H9 (cell line): ENCODE results near the gene FAHD2A. TPM values are rescaled to one million over a fixed set of nuclear protein-coding genes. Genes with fewer than 3 reads are reported as not detected.

ENCODE experiments used
- DNase-seq: peaks from one replicate; pipeline ENCODE4 v3.0.0-alpha.2; 2017
- H2AFZ ChIP-seq: one replicate; pipeline ENCODE4 v1.6.1; 2013; ENCODE audit warnings: mild to moderate bottlenecking, low read length, control low read depth, moderate library complexity
- H2AK5ac ChIP-seq: 2 replicates; pipeline ENCODE4 v1.6.1; 2013; ENCODE audit warnings: low read length, control low read depth, mixed read lengths; ENCODE audit not compliant: insufficient read length
- H2BK120ac ChIP-seq: one replicate; pipeline ENCODE4 v1.6.1; 2013; ENCODE audit warnings: low read depth, mild to moderate bottlenecking, low read length, control low read depth, inconsistent platforms; ENCODE audit not compliant: poor library complexity, severe bottlenecking
- H2BK12ac ChIP-seq: 2 replicates; pipeline ENCODE4 v1.6.1; 2013; ENCODE audit warnings: low read length, control low read depth, mixed read lengths, low read depth; ENCODE audit not compliant: insufficient read length
- H2BK15ac ChIP-seq: 2 replicates; pipeline ENCODE4 v1.6.1; 2013; ENCODE audit warnings: low read depth, low read length, control low read depth
- H2BK20ac ChIP-seq: one replicate; pipeline ENCODE4 v1.6.1; 2013; ENCODE audit warnings: low read depth, mild to moderate bottlenecking, low read length, control low read depth, inconsistent platforms; ENCODE audit not compliant: poor library complexity, severe bottlenecking
- H2BK5ac ChIP-seq: 2 replicates; pipeline ENCODE4 v1.6.1; 2013; ENCODE audit warnings: low read length, control low read depth, mixed read lengths; ENCODE audit not compliant: insufficient read length
- H3K14ac ChIP-seq: 2 replicates; pipeline ENCODE4 v1.6.1; 2013; ENCODE audit warnings: low read length, control low read depth; ENCODE audit not compliant: insufficient read depth
- H3K18ac ChIP-seq: 2 replicates; pipeline ENCODE4 v1.6.1; 2013; ENCODE audit warnings: low read depth, mild to moderate bottlenecking, mixed read lengths, low read length, control low read depth; ENCODE audit not compliant: insufficient read length
- H3K23ac ChIP-seq: 2 replicates; pipeline ENCODE4 v1.6.1; 2013; ENCODE audit warnings: low read length, control low read depth, mixed read lengths, low read depth; ENCODE audit not compliant: insufficient read length
- H3K23me2 ChIP-seq: 2 replicates; pipeline ENCODE4 v1.6.1; 2013; ENCODE audit warnings: low read depth, mild to moderate bottlenecking, mixed read lengths, low read length, control low read depth; ENCODE audit not compliant: insufficient read length, poor library complexity, severe bottlenecking
- H3K27ac ChIP-seq: 2 replicates; pipeline ENCODE4 v1.5.1; 2013; ENCODE audit warnings: low read length, control low read depth, mixed read lengths, low read depth; ENCODE audit not compliant: insufficient read length
- H3K27me3 ChIP-seq: 2 replicates; pipeline ENCODE4 v1.6.1; 2013; ENCODE audit warnings: low read length, control low read depth, inconsistent platforms; ENCODE audit not compliant: insufficient read depth
- H3K4ac ChIP-seq: 2 replicates; pipeline ENCODE4 v1.6.1; 2013; ENCODE audit warnings: low read depth, mild to moderate bottlenecking, control low read depth, inconsistent platforms, low read length, moderate library complexity
- H3K4me1 ChIP-seq: 2 replicates; pipeline ENCODE4 v1.6.1; 2013; ENCODE audit warnings: low read length, control low read depth, inconsistent platforms; ENCODE audit not compliant: insufficient read depth
- H3K4me2 ChIP-seq: 2 replicates; pipeline ENCODE4 v1.6.1; 2013; ENCODE audit warnings: low read length, control low read depth, mixed read lengths; ENCODE audit not compliant: insufficient read length, insufficient read depth
- H3K56ac ChIP-seq: 2 replicates; pipeline ENCODE4 v1.6.1; 2013; ENCODE audit warnings: low read depth, mild to moderate bottlenecking, mixed read lengths, low read length, control low read depth; ENCODE audit not compliant: insufficient read length
- H3K79me1 ChIP-seq: 2 replicates; pipeline ENCODE4 v1.6.1; 2013; ENCODE audit warnings: low read depth, mild to moderate bottlenecking, moderate library complexity, low read length, control low read depth, inconsistent platforms; ENCODE audit not compliant: insufficient read depth, poor library complexity, severe bottlenecking
- H3K79me2 ChIP-seq: 2 replicates; pipeline ENCODE4 v1.6.1; 2013; ENCODE audit warnings: low read length, control low read depth, inconsistent platforms; ENCODE audit not compliant: insufficient read depth
- H3K9ac ChIP-seq: 2 replicates; pipeline ENCODE4 v1.6.1; 2013; ENCODE audit warnings: low read length, control low read depth, mixed read lengths; ENCODE audit not compliant: insufficient read length; ENCODE audit errors: extremely low read depth
- H3K9me3 ChIP-seq: one replicate; pipeline ENCODE4 v1.6.1; 2013; ENCODE audit warnings: low read depth, low read length, inconsistent platforms; ENCODE audit not compliant: control insufficient read depth
- H3T11ph ChIP-seq: one replicate; pipeline ENCODE4 v1.6.1; 2013; ENCODE audit warnings: mild to moderate bottlenecking, low read length, control low read depth, inconsistent platforms
- H4K20me1 ChIP-seq: one replicate; pipeline ENCODE4 v1.6.1; 2013; ENCODE audit not compliant: control insufficient read depth, insufficient read length, insufficient read depth
- H4K5ac ChIP-seq: 2 replicates; pipeline ENCODE4 v1.6.1; 2013; ENCODE audit warnings: low read depth, mild to moderate bottlenecking, mixed read lengths, low read length, control low read depth; ENCODE audit not compliant: insufficient read length
- H4K8ac ChIP-seq: replicated peaks from 2 replicates; pipeline ENCODE4 v1.6.1; 2013; ENCODE audit warnings: low read length, control low read depth, mixed read lengths, low read depth; ENCODE audit not compliant: insufficient read length
- H4K91ac ChIP-seq: 2 replicates; pipeline ENCODE4 v1.6.1; 2013; ENCODE audit warnings: low read depth, mild to moderate bottlenecking, moderate library complexity, mixed read lengths, low read length, control low read depth; ENCODE audit not compliant: insufficient read length
- H3K27ac Mint-ChIP-seq, 3 experiments: 2 replicates in 2 of 3; 3 replicates in 1 of 3; pipeline ENCODE4 v1.8.0; 2020 to 2021; ENCODE audit warnings: mixed read lengths in 3 of 3, mild to moderate bottlenecking in 1 of 3, moderate library complexity in 1 of 3
- H3K27me3 Mint-ChIP-seq: 2 replicates; pipeline ENCODE4 v1.8.0; 2021; ENCODE audit warnings: low read depth, mild to moderate bottlenecking, moderate library complexity, mixed read lengths
- H3K36me3 Mint-ChIP-seq, 3 experiments: 2 replicates in 2 of 3; 3 replicates in 1 of 3; pipeline ENCODE4 v1.8.0; 2020 to 2021; ENCODE audit warnings: low read depth in 3 of 3, mixed read lengths in 3 of 3; ENCODE audit not compliant: insufficient read depth in 1 of 3
- H3K4me1 Mint-ChIP-seq, 2 experiments: 2 replicates each; pipeline ENCODE4 v1.8.0; 2020; ENCODE audit warnings: mixed read lengths in 2 of 2
- H3K4me3 Mint-ChIP-seq, 2 experiments: 2 replicates in 1 of 2; 3 replicates in 1 of 2; pipeline ENCODE4 v1.8.0; 2020 to 2021; ENCODE audit warnings: mild to moderate bottlenecking in 2 of 2, mixed read lengths in 2 of 2, moderate library complexity in 1 of 2
- H3K9me3 Mint-ChIP-seq, 2 experiments: 2 replicates in 1 of 2; 3 replicates in 1 of 2; pipeline ENCODE4 v1.8.0; 2020; ENCODE audit warnings: mild to moderate bottlenecking in 2 of 2, mixed read lengths in 2 of 2, moderate library complexity in 1 of 2
- WGBS: extraction: QIAGEN DNeasy Blood & Tissue Kit; methylation state at CpG from one replicate; pipeline ENCODE4 v1.1.7; 2013; ENCODE audit warnings: missing lambda C conversion rate, low lambda C conversion rate, mixed read lengths; ENCODE audit not compliant: insufficient read length; ENCODE audit errors: extremely low coverage; 5-methylcytosine and 5-hydroxymethylcytosine counted together
- total RNA-seq: library from RNA; stranded (reverse); gene quantifications from 2 replicates; pipeline ENCODE4 v1.2.1, GENCODE V29; 2021
- TF ChIP-seq, protein P1 (sequence below): fragments of 200-600 bp; sonication (generic); conservative IDR thresholded peaks from 3 replicates; pipeline ENCODE4 v1.8.0; 2021; ENCODE audit warnings: antibody characterized with exemption, mild to moderate bottlenecking

FAHD2A gene
- total RNA-seq, 1 experiment from 2014 or later, result 39.8 TPM

DNA sequence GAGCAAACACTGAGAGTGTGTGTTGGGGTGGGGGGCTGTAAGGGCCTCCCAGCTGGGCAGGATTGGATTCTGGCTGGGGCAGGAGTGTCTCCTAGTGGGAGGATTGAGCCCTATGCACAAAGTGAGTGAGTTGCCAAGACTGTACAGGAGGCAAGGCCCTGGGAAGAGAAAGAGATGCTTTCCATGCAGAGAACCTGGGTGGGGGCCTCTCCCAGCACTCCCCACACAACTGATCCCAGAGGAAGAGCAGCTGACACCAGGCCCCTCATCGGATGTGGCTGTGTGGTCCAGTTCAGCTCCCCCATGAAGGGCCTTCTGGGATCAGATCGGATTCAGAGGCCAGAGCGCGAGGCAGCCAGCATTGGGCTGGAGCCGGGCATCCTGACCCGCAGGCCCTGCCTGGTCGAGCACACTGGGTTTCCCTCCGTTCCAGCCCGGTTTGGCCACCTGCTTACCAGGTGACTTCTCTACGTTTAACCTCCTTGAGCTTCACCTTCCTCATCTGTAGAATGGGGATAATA lies 49.4 kb upstream of the FAHD2A start:
- no peak overlapping the region for H4K8ac ChIP-seq
- H3K27ac ChIP-seq, result no peak overlapping the region
- no peak overlapping the region for H3K27ac Mint-ChIP-seq
- no peaks in the 10 kb centered on the region; a peak in 1 of 7 replicates for H3K36me3 Mint-ChIP-seq
- no peak overlapping the region for H2BK120ac ChIP-seq
- no peaks in the 10 kb centered on the region for H3K4me1 ChIP-seq
- no peaks in the 10 kb centered on the region for H4K20me1 ChIP-seq
- H2BK12ac ChIP-seq, result no peak overlapping the region
- H2BK15ac ChIP-seq, result no peak overlapping the region
- H4K91ac ChIP-seq, result no peak overlapping the region
- H2BK20ac ChIP-seq, result no peak overlapping the region
- H2AK5ac ChIP-seq, result no peak overlapping the region
- no peak overlapping the region for H3K4ac ChIP-seq
- no peak overlapping the region for H3K4me3 Mint-ChIP-seq
- no peak overlapping the region for H3K18ac ChIP-seq
- H3K23ac ChIP-seq, result no peak overlapping the region
- no peak overlapping the region for H3K14ac ChIP-seq
- no CpG with 5 or more reads among the region's 10 CpGs for WGBS
- no peaks in the 10 kb centered on the region for H3K23me2 ChIP-seq
- no peak overlapping the region for H3K4me2 ChIP-seq
- TF ChIP-seq, protein P1, sequence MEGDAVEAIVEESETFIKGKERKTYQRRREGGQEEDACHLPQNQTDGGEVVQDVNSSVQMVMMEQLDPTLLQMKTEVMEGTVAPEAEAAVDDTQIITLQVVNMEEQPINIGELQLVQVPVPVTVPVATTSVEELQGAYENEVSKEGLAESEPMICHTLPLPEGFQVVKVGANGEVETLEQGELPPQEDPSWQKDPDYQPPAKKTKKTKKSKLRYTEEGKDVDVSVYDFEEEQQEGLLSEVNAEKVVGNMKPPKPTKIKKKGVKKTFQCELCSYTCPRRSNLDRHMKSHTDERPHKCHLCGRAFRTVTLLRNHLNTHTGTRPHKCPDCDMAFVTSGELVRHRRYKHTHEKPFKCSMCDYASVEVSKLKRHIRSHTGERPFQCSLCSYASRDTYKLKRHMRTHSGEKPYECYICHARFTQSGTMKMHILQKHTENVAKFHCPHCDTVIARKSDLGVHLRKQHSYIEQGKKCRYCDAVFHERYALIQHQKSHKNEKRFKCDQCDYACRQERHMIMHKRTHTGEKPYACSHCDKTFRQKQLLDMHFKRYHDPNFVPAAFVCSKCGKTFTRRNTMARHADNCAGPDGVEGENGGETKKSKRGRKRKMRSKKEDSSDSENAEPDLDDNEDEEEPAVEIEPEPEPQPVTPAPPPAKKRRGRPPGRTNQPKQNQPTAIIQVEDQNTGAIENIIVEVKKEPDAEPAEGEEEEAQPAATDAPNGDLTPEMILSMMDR, result no peak
- H3T11ph ChIP-seq, result no peak overlapping the region
- H2AFZ ChIP-seq, result no peak overlapping the region
- no peaks in the 10 kb centered on the region for H3K9me3 ChIP-seq
- H3K9ac ChIP-seq, result no peak overlapping the region
- no peak overlapping the region for H4K5ac ChIP-seq
- DNase-seq, result peak; percentile 17
- peaks cover 6 to 7% of the 10 kb centered on the region in 2 experiments; a peak in 4 of 5 replicates for H3K9me3 Mint-ChIP-seq
- no peak overlapping the region for H3K56ac ChIP-seq
- H3K27me3 Mint-ChIP-seq, result peaks cover 46% of the 10 kb centered on the region
- H3K27me3 ChIP-seq, result no peaks in the 10 kb centered on the region; the same call in 1 of the 2 replicates
- H3K79me1 ChIP-seq, result no peaks in the 10 kb centered on the region
- H3K79me2 ChIP-seq, result no peaks in the 10 kb centered on the region
- no peaks in the 10 kb centered on the region for H3K4me1 Mint-ChIP-seq
- no peak overlapping the region for H2BK5ac ChIP-seq
